Endometrial microvascular endothelial cells (primary cell): ENCODE data around the gene CPA1. TPM values are rescaled to one million over a fixed set of nuclear protein-coding genes. Genes with fewer than 3 reads are reported as not detected.

Experiments
- total RNA-seq: library from RNA; depleted of rRNA; stranded (reverse); fragments of >200 nt; gene quantifications from one replicate; pipeline ENCODE4 v1.2.3, GENCODE V29; 2015; ENCODE audit errors: inconsistent ontology term

CPA1 gene
- total RNA-seq, 1 donor from 2014 or later = not detected

Other genes with a start within 250 kb of the CPA1 start
- gene TMEM209, start 175.1 kb upstream of the CPA1 start, total RNA-seq = 11.1 TPM
- not detected for gene SSMEM1, start 172.6 kb upstream of the CPA1 start, total RNA-seq
- gene CPA2, start 113.6 kb upstream of the CPA1 start, total RNA-seq = not detected
- 0.28 TPM for gene CPA4, start 87.3 kb upstream of the CPA1 start, total RNA-seq
- gene CPA5, start 35.7 kb upstream of the CPA1 start, total RNA-seq = not detected
- gene CEP41, start 60.5 kb downstream of the CPA1 start, total RNA-seq = 13.7 TPM
- gene MEST, start 111.6 kb downstream of the CPA1 start, total RNA-seq = 8.7 TPM